HG03571 (cell line): ENCODE data around the gene MS4A3.
"Not testable (repeated sequence)": the region's sequence is repeated elsewhere in the genome, so short reads cannot be mapped to it uniquely, and the experiment has no call there.

Experiments
- ATAC-seq: cut with Tn5 transposase; IDR thresholded peaks from one replicate; pipeline ENCODE4 v1.9.1; 2021; ENCODE audit not compliant: unreplicated experiment

Gene MS4A3

GRCh38 chr11:60088364-60088763 lies 31.9 kb downstream of the MS4A3 start, which contains the start of gene MS4A2:
MS4A2 (plus strand) TSS chr11:60088664; CDS start chr11:60088766, 102 bp downstream.
- ATAC-seq = no peak

GRCh38 chr11:60095477-60096120 lies 39.1 kb downstream of the MS4A3 start:
- no peak for ATAC-seq

GRCh38 chr11:60097189-60097588 lies 40.7 kb downstream of the MS4A3 start:
- no peak for ATAC-seq

GRCh38 chr11:60098508-60098907 lies 42.0 kb downstream of the MS4A3 start:
- no peak for ATAC-seq

GRCh38 chr11:60100516-60100915 lies 44.1 kb downstream of the MS4A3 start:
- no peak for ATAC-seq

GRCh38 chr11:60101368-60101767 lies 44.9 kb downstream of the MS4A3 start:
- ATAC-seq = not testable (repeated sequence)

- not testable (repeated sequence) for ATAC-seq
Measured at GRCh38 chr11:60104471-60105115, 48.1 kb downstream of the MS4A3 start.

GRCh38 chr11:60108631-60109030 lies 52.2 kb downstream of the MS4A3 start:
- ATAC-seq = not testable (repeated sequence)

GRCh38 chr11:60111793-60112192 lies 55.3 kb downstream of the MS4A3 start:
- ATAC-seq = no peak

- no peak for ATAC-seq
Measured at GRCh38 chr11:60116996-60117790, 60.7 kb downstream of the MS4A3 start.

GRCh38 chr11:60118338-60118737 lies 61.9 kb downstream of the MS4A3 start:
- no peak for ATAC-seq

- ATAC-seq = no peak
Measured at GRCh38 chr11:60119710-60120109, 63.2 kb downstream of the MS4A3 start.
